Measurements from ENCODE around the gene RRAGB.
"Not testable (repeated sequence)": the region's sequence is repeated elsewhere in the genome, so short reads cannot be mapped to it uniquely, and the experiment has no call there.

RRAGB gene, protein sequence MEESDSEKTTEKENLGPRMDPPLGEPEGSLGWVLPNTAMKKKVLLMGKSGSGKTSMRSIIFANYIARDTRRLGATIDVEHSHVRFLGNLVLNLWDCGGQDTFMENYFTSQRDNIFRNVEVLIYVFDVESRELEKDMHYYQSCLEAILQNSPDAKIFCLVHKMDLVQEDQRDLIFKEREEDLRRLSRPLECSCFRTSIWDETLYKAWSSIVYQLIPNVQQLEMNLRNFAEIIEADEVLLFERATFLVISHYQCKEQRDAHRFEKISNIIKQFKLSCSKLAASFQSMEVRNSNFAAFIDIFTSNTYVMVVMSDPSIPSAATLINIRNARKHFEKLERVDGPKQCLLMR

DNA sequence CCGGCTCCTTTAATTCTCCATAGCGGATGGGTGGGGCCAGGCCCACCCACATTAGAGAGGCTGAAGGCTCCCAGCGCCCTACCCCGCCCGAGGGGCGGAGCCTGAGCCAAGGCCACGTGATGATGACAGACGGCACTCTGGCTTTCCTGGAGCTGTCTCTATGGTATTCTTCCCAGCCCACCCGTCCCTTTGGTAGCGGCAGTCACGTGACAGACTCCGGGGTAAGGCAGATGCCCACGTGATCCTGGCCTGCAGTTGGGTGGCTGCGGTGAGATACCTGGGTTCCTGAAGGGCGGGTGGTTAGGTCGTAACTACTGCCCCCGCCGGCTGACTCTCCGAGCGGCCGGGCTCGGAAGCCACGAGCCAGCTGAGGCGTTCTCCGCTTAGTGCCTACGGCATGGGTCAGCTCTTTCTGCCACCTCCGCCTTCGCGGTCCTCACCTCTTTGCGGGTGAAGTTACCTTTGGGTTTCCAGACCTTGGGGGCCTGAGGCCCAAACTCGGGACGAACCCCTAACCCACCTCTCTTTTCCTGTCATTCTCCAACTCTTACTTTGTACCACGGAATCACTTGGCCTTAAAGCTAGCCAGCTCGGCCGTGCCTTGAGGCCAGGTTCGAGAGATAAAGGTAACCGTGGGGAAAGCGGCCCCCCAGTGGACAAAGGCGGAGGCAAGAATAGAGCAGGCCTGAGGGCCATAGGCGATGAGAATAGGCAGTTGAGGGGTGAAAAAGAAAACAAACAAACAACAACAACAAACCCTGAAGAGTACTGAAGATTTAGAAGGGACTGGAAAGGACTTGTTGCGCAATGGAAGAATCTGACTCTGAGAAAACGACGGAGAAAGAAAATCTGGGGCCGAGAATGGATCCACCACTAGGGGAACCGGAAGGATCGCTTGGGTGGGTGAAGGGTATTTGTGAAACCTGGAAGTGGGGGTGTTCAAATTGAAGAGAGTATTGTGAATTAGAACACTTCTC, at the start of gene RRAGB:
Gene RRAGB (plus strand): TSS at position 229 of the 977 bp plus-strand sequence. CDS start 579 bp downstream, at position 808.
- DNase-seq = peak; percentile 98

- no peak for DNase-seq
Observed at GRCh38 chrX:55668084-55668483, 49.5 kb upstream of the RRAGB start.

GRCh38 chrX:55688579-55688978, 29.0 kb upstream of the RRAGB start:
- not testable (repeated sequence) for DNase-seq

GRCh38 chrX:55695227-55696018, 22.1 kb upstream of the RRAGB start:
- no peak for DNase-seq

DNA sequence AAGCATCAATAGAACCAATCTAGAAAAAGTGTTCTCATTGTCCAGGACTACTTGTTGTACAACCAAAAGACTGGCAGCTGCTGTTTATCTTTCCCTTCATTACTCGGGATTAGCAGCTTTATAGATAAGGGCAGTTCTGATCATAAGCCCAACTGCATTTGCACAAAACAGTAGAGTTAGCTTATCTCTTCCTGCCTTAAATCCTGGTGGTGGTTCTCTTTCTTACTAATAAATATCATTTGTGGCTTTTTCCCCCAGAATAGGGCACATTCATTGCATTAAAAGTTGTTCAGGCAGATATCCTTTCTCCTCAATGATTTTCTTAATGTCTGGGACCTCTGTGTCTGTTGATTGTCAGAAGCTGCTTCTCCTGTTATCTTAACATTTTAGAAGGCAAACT, 20.2 kb upstream of the RRAGB start:
- DNase-seq = peak; percentile 62

DNA sequence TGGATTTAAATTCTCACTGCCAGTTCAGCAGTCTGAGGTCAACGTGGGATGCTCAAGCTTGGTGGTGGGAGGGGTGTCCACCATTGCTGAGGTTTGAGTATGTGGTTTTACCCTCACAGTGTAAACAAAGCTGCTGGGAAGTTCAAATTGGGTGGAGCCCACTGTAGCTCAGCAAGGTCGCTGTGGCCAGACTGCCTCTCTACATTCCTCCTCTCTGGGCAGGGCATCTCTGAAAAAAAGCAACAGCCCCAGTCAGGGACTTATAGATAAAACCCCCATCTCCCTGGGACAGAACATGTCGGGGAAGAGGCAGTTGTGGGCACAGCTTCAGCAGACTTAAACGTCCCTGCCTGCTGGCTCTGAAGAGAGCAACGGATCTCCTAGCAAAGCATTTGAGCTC, 14.9 kb upstream of the RRAGB start:
- DNase-seq = no peak

DNA sequence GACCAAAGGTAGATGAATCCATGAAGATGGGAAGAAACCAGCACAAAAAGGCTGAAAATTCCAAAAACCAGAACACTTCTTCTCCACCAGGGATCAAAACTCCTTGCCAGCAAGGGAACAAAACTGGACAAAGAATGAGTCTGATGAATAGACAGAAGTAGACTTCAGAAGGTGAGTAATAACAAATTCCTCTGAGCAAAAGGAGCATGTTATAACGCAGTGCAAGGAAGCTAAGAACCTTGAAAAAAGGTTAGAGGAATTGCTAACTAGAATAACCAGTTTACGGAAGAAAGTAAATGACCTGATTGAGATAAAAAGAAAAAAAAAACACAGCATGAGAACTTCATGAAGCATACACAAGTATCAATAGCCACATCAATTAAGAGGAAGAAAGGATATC, 14.1 kb upstream of the RRAGB start:
- not testable (repeated sequence) for DNase-seq

DNA sequence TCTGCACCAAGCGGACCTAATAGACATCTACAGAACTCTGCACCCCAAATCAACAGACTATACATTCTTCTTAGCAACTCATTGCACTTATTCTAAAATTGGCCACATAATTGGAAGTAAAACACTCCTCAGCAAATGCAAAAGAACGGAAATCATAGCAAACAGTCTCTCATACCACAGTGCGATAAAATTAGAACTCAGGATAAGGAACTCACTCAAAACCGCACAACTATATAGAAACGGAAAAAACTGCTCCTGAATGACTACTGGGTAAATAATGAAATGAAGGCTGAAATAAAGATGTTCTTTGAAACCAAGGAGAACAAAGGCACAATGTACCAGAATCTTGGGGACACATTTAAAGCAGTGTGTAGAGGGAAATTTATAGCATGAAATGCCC, 12.5 kb upstream of the RRAGB start:
- not testable (repeated sequence) for DNase-seq

DNA sequence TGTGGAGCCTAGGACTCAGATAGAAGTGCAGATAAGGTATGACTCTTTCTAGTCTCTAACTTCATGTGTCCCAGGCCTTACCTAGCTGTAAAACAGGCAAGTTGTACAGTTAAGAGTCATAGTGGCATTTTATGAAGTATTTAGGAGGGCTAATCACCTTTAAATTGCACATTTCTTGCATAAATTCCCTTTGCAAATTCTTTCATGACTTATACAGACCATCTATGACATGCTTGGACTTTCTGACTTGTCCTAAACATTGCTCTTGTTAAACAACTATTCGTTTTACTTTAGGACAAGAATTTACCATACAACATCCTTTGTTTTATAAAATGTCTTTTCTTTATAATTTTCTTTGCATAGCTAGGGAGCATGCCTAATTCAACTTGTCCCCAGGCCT, 7.8 kb upstream of the RRAGB start:
- peak; percentile 13 for DNase-seq

- no peak for DNase-seq
Observed at GRCh38 chrX:55710701-55711100, 6.8 kb upstream of the RRAGB start.

DNA sequence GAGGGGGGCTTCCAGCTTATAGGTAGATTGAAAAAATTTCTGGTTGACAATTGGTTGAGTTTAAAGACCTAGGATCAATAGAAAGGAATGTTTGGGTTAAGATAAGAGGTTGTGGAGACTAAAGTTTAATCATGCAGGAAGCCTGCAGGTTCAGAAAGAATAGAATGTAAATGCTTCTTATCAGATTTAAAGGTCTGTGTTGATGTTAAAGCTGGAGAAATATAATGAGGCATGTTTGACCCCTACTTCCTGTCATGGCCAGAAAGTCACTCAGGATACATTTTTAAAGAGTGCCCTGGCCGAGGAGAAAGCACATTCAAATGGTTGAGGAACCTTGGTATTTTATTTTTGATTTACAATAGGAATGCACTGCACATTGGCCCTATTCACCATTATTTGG, 3.9 kb upstream of the RRAGB start:
- no peak for DNase-seq

- no peak for DNase-seq
Observed at GRCh38 chrX:55714161-55714560, 3.4 kb upstream of the RRAGB start.

DNA sequence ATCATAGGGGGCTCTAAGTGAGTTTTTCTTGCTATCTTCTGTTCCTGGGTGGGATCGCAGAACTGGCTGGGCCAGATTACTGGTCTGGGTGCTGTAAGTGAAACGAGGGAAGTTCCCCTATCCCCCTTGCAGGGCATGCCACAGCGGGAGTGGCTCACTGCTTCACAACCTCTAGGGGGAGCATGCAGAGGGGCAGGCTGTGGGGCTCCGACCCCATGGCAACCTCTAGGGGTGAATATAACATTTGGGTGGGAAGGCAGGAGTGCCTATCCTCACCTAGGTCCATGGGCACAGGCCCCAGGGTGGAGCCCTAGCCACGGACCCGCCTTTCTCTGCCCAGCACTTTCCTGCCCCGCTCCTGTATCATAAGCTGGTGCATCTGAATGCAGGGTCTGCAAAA, 1.7 kb upstream of the RRAGB start:
- DNase-seq = peak; percentile 30

- peak; percentile 16 for DNase-seq
Observed at GRCh38 chrX:55716937-55717336, 612 bp upstream of the RRAGB start.

DNA sequence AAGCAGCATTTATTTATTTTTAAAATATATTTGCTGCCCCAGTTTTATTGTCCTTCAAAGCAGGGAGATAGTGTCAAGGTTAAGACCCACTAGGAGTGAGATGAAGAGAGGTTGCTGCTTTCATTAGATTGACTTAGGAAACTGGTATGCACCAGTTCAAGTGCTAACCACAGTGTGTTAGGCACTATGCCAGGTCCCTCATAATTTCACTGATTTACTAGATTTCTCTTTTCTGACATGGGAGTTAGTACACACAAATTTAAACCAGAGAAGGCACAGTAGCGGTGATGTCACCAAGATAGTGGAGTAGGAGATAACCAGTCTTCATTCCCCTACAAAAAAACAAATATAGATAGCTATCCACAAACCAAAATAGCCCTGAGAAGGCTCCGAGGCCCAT, 14.3 kb downstream of the RRAGB start:
- no peak for DNase-seq

DNA sequence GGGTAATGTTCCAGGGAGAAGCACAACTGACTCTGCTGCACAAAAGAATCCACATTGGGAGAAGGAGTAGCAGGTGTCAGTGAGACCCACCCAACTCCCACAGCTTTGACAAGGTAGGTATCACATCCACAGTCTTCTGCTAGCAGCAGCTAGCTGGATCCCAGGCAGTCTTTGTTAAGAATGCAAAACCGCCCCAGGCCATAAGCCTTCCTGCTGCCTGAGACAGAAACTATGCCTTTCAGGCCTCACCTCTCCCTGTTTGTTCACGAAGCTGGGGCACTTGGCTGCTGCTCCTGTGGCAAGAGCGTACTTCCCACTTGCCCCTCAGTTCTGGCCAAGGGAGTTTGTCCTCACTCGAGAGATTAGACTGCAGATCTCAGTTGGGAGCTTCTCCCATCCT, 21.4 kb downstream of the RRAGB start:
- no peak for DNase-seq

DNA sequence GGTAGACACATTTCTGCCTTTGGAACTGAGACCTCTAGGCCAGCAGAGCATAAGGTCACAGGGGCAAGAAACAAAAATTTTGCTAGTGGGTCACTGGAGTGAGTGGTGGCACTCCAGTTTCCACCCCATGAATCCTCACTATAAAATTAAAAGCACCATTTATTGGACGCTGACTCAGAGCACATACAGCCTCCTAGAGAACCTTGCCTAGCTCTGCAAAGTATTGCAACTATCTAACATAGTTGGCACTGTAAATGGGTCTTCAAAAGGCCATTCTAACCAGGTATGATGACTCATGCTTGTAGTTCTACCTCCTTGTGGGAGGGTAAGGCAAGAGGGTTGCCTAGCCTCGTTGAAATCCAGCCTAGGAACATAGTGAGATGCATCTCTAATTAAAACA, 25.1 kb downstream of the RRAGB start:
- no peak for DNase-seq

- not testable (repeated sequence) for DNase-seq
Observed at GRCh38 chrX:55748463-55748862, 30.9 kb downstream of the RRAGB start.

GRCh38 chrX:55750256-55750655, 32.7 kb downstream of the RRAGB start:
- no peak for DNase-seq

DNA sequence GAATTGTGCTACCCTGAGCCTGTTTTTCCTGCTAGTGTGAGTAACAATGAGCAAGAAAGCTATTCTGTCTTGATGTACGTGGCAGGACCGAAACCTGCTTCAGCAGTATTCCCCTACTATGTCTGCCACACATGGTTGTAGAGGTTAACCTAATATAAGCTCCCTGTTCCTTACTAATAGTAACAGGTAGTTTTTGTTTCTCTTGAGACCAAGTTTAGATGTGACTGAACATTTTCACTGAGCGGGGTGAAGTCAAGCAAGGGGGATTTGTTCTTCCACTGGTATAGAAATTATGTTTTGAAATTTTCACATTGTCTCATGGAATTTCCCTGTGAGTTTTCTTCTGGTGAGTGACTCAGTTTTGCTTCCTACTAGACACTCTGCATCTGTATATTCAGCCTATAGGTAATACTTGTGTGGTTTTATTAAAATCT, 37.3 kb downstream of the RRAGB start:
- no peak for DNase-seq

- no peak for DNase-seq
Observed at GRCh38 chrX:55758033-55758432, 40.5 kb downstream of the RRAGB start.

DNA sequence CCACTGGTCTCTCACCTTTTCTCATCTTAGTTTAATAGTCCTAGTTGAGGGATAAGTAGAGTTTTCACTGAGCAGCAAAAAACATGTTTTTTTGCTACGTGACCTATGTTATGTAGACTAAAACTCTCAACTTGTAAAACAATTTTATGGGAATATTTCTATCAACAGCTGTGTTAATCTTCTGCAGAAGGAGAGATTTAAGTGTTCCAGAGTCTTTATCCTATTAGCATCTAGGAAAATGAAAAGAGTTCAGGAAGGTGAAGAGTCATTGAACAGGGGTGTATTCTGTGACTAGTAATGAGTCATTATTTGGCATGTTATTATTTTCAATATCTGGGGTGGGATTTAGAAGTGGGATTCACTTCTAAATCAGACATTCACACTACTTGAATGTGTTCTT, 41.9 kb downstream of the RRAGB start:
- no peak for DNase-seq

GRCh38 chrX:55767100-55767499, 49.6 kb downstream of the RRAGB start:
- no peak for DNase-seq

All from NCI-H82 (cell line).